ENCODE results near the gene ILDR1.

The ILDR1 gene

GRCh38 chr3:121998611-121999473, 23.2 kb downstream of the ILDR1 start:
- no peak for TF ChIP-seq CTCF (IDR thresholded peaks at IDR 0.05; ENCODE audit: low read depth, low read length, missing control alignments)
- no peak overlapping the region for H3K4me3 ChIP-seq (ENCODE audit: low read depth, low read length)
- in situ Hi-C loops (cut with HindIII; ENCODE audit: low sequenced_read_pairs): no loop called here
- DNase-seq (ENCODE audit: low read depth): no peak

GRCh38 chr3:121998030-121998580, 23.9 kb downstream of the ILDR1 start:
- no peak overlapping the region for H3K4me3 ChIP-seq (ENCODE audit: low read depth, low read length)
- in situ Hi-C loops (cut with HindIII; ENCODE audit: low sequenced_read_pairs): no loop called here
- TF ChIP-seq CTCF (IDR thresholded peaks at IDR 0.05; ENCODE audit: low read depth, low read length, missing control alignments): no peak
- DNase-seq (ENCODE audit: low read depth): no peak

DNA sequence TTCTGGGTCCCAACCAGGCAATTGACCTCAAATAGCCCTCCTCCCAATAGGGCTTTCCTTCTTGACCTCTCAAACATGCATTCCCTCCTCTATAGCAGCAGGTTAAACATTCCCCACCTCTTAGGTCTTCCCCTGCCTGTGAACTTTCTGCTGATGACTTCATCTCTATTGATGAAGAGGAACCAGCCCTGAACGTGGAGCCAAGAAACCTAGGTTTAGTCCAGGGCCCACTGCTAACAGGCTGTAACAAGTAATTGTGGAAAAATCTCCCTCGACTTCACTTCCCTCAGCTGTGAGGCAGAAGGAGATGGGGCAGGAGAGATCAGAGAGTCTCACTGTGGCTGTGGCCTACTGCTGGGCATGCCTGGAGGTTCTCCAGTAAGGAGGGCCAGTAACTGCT, 24.7 kb downstream of the ILDR1 start:
- TF ChIP-seq CTCF (IDR thresholded peaks at IDR 0.05; ENCODE audit: low read depth, low read length, missing control alignments): no peak
- H3K4me3 ChIP-seq (ENCODE audit: low read depth, low read length): no peak overlapping the region
- no peak for DNase-seq (ENCODE audit: low read depth)
- in situ Hi-C loops (cut with HindIII; ENCODE audit: low sequenced_read_pairs): no loop called here

- no peak for DNase-seq (ENCODE audit: low read depth)
- no peak overlapping the region for H3K4me3 ChIP-seq (ENCODE audit: low read depth, low read length)
- TF ChIP-seq CTCF (IDR thresholded peaks at IDR 0.05; ENCODE audit: low read depth, low read length, missing control alignments): no peak
- in situ Hi-C loops (cut with HindIII; ENCODE audit: low sequenced_read_pairs): no loop called here
These were observed 25.6 kb downstream of the ILDR1 start for GRCh38 chr3:121996441-121996840.

GRCh38 chr3:121995161-121996137, 26.6 kb downstream of the ILDR1 start:
- peak; percentile 42 for DNase-seq (ENCODE audit: low read depth)
- H3K4me3 ChIP-seq (ENCODE audit: low read depth, low read length): no peak overlapping the region
- in situ Hi-C loops (cut with HindIII; ENCODE audit: low sequenced_read_pairs): no loop called here
- peak; percentile 59 for TF ChIP-seq CTCF (IDR thresholded peaks at IDR 0.05; ENCODE audit: low read depth, low read length, missing control alignments)

DNA sequence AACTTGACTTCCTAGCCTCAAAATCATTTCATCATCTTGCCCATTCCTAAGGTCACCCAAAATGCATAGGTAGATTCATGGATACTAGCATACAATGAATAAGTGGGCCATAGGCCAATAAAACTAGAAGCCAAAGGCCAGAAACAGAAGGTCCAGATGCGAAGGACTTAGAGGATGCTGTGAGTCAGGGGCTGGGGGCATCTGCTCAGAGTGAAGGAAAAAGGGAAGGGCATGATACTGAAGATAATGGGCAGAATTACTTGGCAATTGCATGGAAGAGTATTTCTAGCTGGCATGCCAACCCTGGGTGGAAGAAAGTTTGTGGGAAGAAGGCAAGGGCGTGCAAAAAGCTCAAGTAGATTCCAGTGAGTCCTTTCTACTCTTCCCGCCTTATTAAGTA, 27.5 kb downstream of the ILDR1 start:
- DNase-seq (ENCODE audit: low read depth): no peak
- H3K4me3 ChIP-seq (ENCODE audit: low read depth, low read length): no peak overlapping the region
- in situ Hi-C loops (cut with HindIII; ENCODE audit: low sequenced_read_pairs): no loop called here
- no peak for TF ChIP-seq CTCF (IDR thresholded peaks at IDR 0.05; ENCODE audit: low read depth, low read length, missing control alignments)
